Measurements from ENCODE around the gene JMJD7. TPM values are rescaled to one million over a fixed set of nuclear protein-coding genes. Genes with fewer than 3 reads are reported as not detected.

Gene JMJD7
- total RNA-seq, 3 donors from 2014 or later (not counting 1 experiment from before 2014, with no cell fraction given), result 20.3 to 36.4 (median 28.7) TPM

- Histone ChIP-seq H3K9me3 (ENCODE audit: control insufficient read depth, insufficient read depth, low read length) (no peaks in the 10 kb centered on the region), H3K4me3 (ENCODE audit: low read length) (no peak overlapping the region), H3K4me1 (ENCODE audit: control insufficient read depth, insufficient read depth, low read length) (peaks cover 5% of the 10 kb centered on the region), H3K27me3 (ENCODE audit: control insufficient read depth, insufficient read depth, low read length) (no peaks in the 10 kb centered on the region), H3K27ac (ENCODE audit: low read length) (no peak overlapping the region), H3K36me3 (ENCODE audit: control insufficient read depth, insufficient read depth, low read length) (peaks cover 34% of the 10 kb centered on the region)
- H3K27me3 Mint-ChIP-seq (ENCODE audit: low read depth in 2 of 2), result no peaks in the 10 kb centered on the region
- no peaks in the 10 kb centered on the region for H3K4me1 Mint-ChIP-seq
- no peak for ATAC-seq
- no peak overlapping the region for H3K4me3 Mint-ChIP-seq
- intact Hi-C loops (cut with micrococcal nuclease), result no loop called here
- H3K36me3 Mint-ChIP-seq, result no peaks in the 10 kb centered on the region
- WGBS (ENCODE audit: insufficient coverage), result 97% methylated on average over 6 of the region's 6 CpGs
- no peaks in the 10 kb centered on the region for H3K9me3 Mint-ChIP-seq
- no peak for TF ChIP-seq CTCF (IDR thresholded peaks at IDR 0.05)
- no peak for DNase-seq
- peak overlapping the region in 1 of 2 donors; percentile 48 for H3K27ac Mint-ChIP-seq
Observed at GRCh38 chr15:41822471-41822870, 5.4 kb upstream of the JMJD7 start.

GRCh38 chr15:41822957-41823356 lies 4.9 kb upstream of the JMJD7 start:
- Histone ChIP-seq H3K36me3 (ENCODE audit: control insufficient read depth, insufficient read depth, low read length) (peaks cover 32% of the 10 kb centered on the region), H3K4me1 (ENCODE audit: control insufficient read depth, insufficient read depth, low read length) (peaks cover 7% of the 10 kb centered on the region), H3K9me3 (ENCODE audit: control insufficient read depth, insufficient read depth, low read length) (no peaks in the 10 kb centered on the region), H3K27ac (ENCODE audit: low read length) (no peak overlapping the region), H3K4me3 (ENCODE audit: low read length) (no peak overlapping the region), H3K27me3 (ENCODE audit: control insufficient read depth, insufficient read depth, low read length) (no peaks in the 10 kb centered on the region)
- intact Hi-C loops (cut with micrococcal nuclease), result no loop called here
- ATAC-seq (no peak), DNase-seq (no peak)
- Mint-ChIP-seq H3K9me3 (no peaks in the 10 kb centered on the region), H3K27ac (peak overlapping the region in 1 of 2 donors; percentile 48), H3K36me3 (no peaks in the 10 kb centered on the region), H3K27me3 (ENCODE audit: low read depth in 2 of 2) (no peaks in the 10 kb centered on the region), H3K4me3 (no peak overlapping the region), H3K4me1 (no peaks in the 10 kb centered on the region)
- WGBS (ENCODE audit: insufficient coverage), result 97% methylated on average over 6 of the region's 6 CpGs
- no peak for TF ChIP-seq CTCF (IDR thresholded peaks at IDR 0.05)

- Histone ChIP-seq H3K27ac (ENCODE audit: low read length) (no peak overlapping the region), H3K4me1 (ENCODE audit: control insufficient read depth, insufficient read depth, low read length) (peaks cover 10% of the 10 kb centered on the region), H3K9me3 (ENCODE audit: control insufficient read depth, insufficient read depth, low read length) (no peaks in the 10 kb centered on the region), H3K36me3 (ENCODE audit: control insufficient read depth, insufficient read depth, low read length) (peaks cover 32% of the 10 kb centered on the region), H3K27me3 (ENCODE audit: control insufficient read depth, insufficient read depth, low read length) (no peaks in the 10 kb centered on the region), H3K4me3 (ENCODE audit: low read length) (no peak overlapping the region)
- Mint-ChIP-seq H3K36me3 (no peaks in the 10 kb centered on the region), H3K27me3 (ENCODE audit: low read depth in 2 of 2) (no peaks in the 10 kb centered on the region), H3K27ac (no peak overlapping the region), H3K4me1 (peaks cover 3 to 4% of the 10 kb centered on the region in 2 donors), H3K9me3 (no peaks in the 10 kb centered on the region), H3K4me3 (no peak overlapping the region)
- DNase-seq (no peak), ATAC-seq (no peak)
- intact Hi-C loops (cut with micrococcal nuclease), result no loop called here
- WGBS (ENCODE audit: insufficient coverage), result 97% methylated on average over 10 of the region's 11 CpGs
- TF ChIP-seq CTCF (IDR thresholded peaks at IDR 0.05), result no peak
Observed at GRCh38 chr15:41823502-41823901, 4.4 kb upstream of the JMJD7 start.

- Histone ChIP-seq H3K9me3 (ENCODE audit: control insufficient read depth, insufficient read depth, low read length) (no peaks in the 10 kb centered on the region), H3K27ac (ENCODE audit: low read length) (no peak overlapping the region), H3K27me3 (ENCODE audit: control insufficient read depth, insufficient read depth, low read length) (no peaks in the 10 kb centered on the region), H3K4me3 (ENCODE audit: low read length) (no peak overlapping the region), H3K4me1 (ENCODE audit: control insufficient read depth, insufficient read depth, low read length) (peaks cover 10% of the 10 kb centered on the region), H3K36me3 (ENCODE audit: control insufficient read depth, insufficient read depth, low read length) (peaks cover 26% of the 10 kb centered on the region)
- no peak for TF ChIP-seq CTCF (IDR thresholded peaks at IDR 0.05)
- intact Hi-C loops (cut with micrococcal nuclease), result no loop called here
- Mint-ChIP-seq H3K27me3 (ENCODE audit: low read depth in 2 of 2) (no peaks in the 10 kb centered on the region), H3K9me3 (no peaks in the 10 kb centered on the region), H3K27ac (no peak overlapping the region), H3K36me3 (no peaks in the 10 kb centered on the region), H3K4me1 (peaks cover 10 to 11% of the 10 kb centered on the region in 2 donors), H3K4me3 (no peak overlapping the region)
- ATAC-seq (no peak), DNase-seq (no peak)
- 95% methylated on average over 19 of the region's 19 CpGs for WGBS (ENCODE audit: insufficient coverage)
Observed at GRCh38 chr15:41824062-41824745, 3.7 kb upstream of the JMJD7 start.

Measured in natural killer cell (primary cell).